PC-9 (cell line): Measurements from ENCODE around the gene PTPRO. TPM values are rescaled to one million over a fixed set of nuclear protein-coding genes. Genes with fewer than 3 reads are reported as not detected.
A peak's percentile ranks its signal among the peaks of the same experiment; 100 is the strongest.

Experiments
- BruUV-seq: library from RNA; stranded (reverse); fragments of 400-500 nt; replicated peaks from 2 replicates; lab custom pipeline; 2021; lab: Mats Ljungman, UMichigan
- CTCF ChIA-PET: fragments of 300-600 bp; sonication (Branson Sonifier 250); formaldehyde crosslinking; loops from one replicate; lab custom pipeline; 2022; ENCODE audit warnings: antibody characterized with exemption; lab: Charles Lee
- POLR2A ChIA-PET: fragments of 300-600 bp; sonication (Branson Sonifier 250); formaldehyde crosslinking; loops from one replicate; lab custom pipeline; 2022; ENCODE audit warnings: antibody characterized with exemption; ENCODE audit not compliant: unreplicated experiment; lab: Charles Lee
- DNase-seq, 2 experiments: peaks; one replicate each; pipeline versions ENCODE4 v3.0.0 to v3.0.0-alpha.2; 2015 to 2022; ENCODE audit warnings: mixed read lengths in 1 of 2
- H2AFZ ChIP-seq: fragments of 200-600 bp; sonication (generic); 2 replicates; pipeline ENCODE4 v1.8.1; 2017; ENCODE audit warnings: antibody characterized with exemption
- H3F3A ChIP-seq: fragments of 200-600 bp; sonication (generic); 2 replicates; pipeline ENCODE4 v1.8.1; 2017; ENCODE audit warnings: antibody characterized with exemption, mild to moderate bottlenecking, low read depth; ENCODE audit not compliant: insufficient read depth
- H3K27ac ChIP-seq: fragments of 200-600 bp; sonication (generic); 2 replicates; pipeline ENCODE4 v1.6.1; 2016; ENCODE audit warnings: mixed run types
- H3K27me3 ChIP-seq: fragments of 200-600 bp; sonication (generic); 2 replicates; pipeline ENCODE4 v1.6.1; 2016; ENCODE audit warnings: low read depth, mixed run types; ENCODE audit not compliant: insufficient read depth
- H3K36me3 ChIP-seq: fragments of 200-600 bp; sonication (generic); 2 replicates; pipeline ENCODE4 v1.6.1; 2016; ENCODE audit warnings: low read depth, mixed run types
- H3K4me1 ChIP-seq: fragments of 200-600 bp; sonication (generic); replicated peaks from 2 replicates; pipeline ENCODE4 v1.6.1; 2016; ENCODE audit warnings: mixed run types; ENCODE audit not compliant: insufficient read depth
- H3K4me2 ChIP-seq: fragments of 200-600 bp; sonication (generic); 2 replicates; pipeline ENCODE4 v1.6.1; 2017; ENCODE audit warnings: mixed run types
- H3K4me3 ChIP-seq: fragments of 200-600 bp; sonication (generic); 2 replicates; pipeline ENCODE4 v1.6.1; 2016; ENCODE audit warnings: mixed run types
- H3K79me2 ChIP-seq: fragments of 200-600 bp; sonication (generic); 2 replicates; pipeline ENCODE4 v1.6.1; 2017; ENCODE audit warnings: low read depth, mixed run types
- H3K9me2 ChIP-seq: fragments of 200-600 bp; sonication (generic); 2 replicates; pipeline ENCODE4 v1.8.1; 2017; ENCODE audit warnings: mild to moderate bottlenecking; ENCODE audit not compliant: insufficient read depth
- H3K9me3 ChIP-seq: fragments of 200-600 bp; sonication (generic); 2 replicates; pipeline ENCODE4 v1.8.1; 2016; ENCODE audit warnings: low read depth; ENCODE audit not compliant: insufficient read depth
- H4K20me1 ChIP-seq: fragments of 200-600 bp; sonication (generic); 2 replicates; pipeline ENCODE4 v1.8.1; 2017; ENCODE audit not compliant: insufficient read depth
- EZH2 ChIP-seq: fragments of 200-600 bp; sonication (generic); IDR thresholded peaks from 2 replicates; pipeline ENCODE4 v1.8.0; 2017; ENCODE audit warnings: antibody characterized with exemption, low read depth
- intact Hi-C: fragments of 100-400 bp; cut with micrococcal nuclease; formaldehyde crosslinking; loops from one replicate; pipeline ENCODE4 v1.10.0; 2022; ENCODE audit not compliant: unreplicated experiment
- total RNA-seq: library from RNA; stranded (reverse); gene quantifications from 2 replicates; pipeline ENCODE4 v1.2.3, GENCODE V29; 2021
- TF ChIP-seq, protein P1 (sequence below): fragments of 200-600 bp; sonication (generic); conservative IDR thresholded peaks from 2 replicates; pipeline ENCODE4 v1.6.1; 2017; ENCODE audit warnings: mixed run types, antibody characterized with exemption, mild to moderate bottlenecking, moderate library complexity

The PTPRO gene
- total RNA-seq, 1 experiment from 2014 or later: not detected

DNA sequence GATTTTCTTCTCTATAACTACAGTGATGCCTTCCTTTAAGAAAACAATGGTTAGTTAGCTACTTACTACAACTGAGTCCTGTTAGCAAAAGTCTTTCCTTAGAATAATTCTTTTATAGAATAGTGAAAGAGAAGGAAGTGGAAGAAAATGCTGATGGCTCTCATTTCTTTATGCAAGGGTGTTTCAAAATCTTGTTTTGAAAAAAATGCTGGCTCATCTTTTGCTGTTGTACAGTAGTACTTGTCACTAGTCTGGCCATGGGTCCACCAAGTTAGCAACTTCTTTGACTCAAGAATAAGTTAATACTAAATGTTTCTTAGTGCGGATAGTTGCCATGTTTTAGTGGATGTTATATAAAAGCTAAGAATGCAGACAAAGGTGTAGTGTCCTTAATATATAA, 225.4 kb downstream of the PTPRO start:
- ChIA-PET CTCF (no interaction called here), POLR2A (no interaction called here)
- TF ChIP-seq, protein P1, sequence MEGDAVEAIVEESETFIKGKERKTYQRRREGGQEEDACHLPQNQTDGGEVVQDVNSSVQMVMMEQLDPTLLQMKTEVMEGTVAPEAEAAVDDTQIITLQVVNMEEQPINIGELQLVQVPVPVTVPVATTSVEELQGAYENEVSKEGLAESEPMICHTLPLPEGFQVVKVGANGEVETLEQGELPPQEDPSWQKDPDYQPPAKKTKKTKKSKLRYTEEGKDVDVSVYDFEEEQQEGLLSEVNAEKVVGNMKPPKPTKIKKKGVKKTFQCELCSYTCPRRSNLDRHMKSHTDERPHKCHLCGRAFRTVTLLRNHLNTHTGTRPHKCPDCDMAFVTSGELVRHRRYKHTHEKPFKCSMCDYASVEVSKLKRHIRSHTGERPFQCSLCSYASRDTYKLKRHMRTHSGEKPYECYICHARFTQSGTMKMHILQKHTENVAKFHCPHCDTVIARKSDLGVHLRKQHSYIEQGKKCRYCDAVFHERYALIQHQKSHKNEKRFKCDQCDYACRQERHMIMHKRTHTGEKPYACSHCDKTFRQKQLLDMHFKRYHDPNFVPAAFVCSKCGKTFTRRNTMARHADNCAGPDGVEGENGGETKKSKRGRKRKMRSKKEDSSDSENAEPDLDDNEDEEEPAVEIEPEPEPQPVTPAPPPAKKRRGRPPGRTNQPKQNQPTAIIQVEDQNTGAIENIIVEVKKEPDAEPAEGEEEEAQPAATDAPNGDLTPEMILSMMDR: no peak
- no peak for TF ChIP-seq EZH2
- no peaks in the 10 kb centered on the region for H3K4me1 ChIP-seq
- 0 out of 2 replicates have a peak overlapping the region, but pooled peaks have one; percentile 41 for H2AFZ ChIP-seq
- H3K27me3 ChIP-seq: no peaks in the 10 kb centered on the region
- no peaks in the 10 kb centered on the region for H3F3A ChIP-seq
- H3K9me2 ChIP-seq: no peaks in the 10 kb centered on the region
- no peak overlapping the region for H3K27ac ChIP-seq
- no peaks in the 10 kb centered on the region for H4K20me1 ChIP-seq
- H3K4me3 ChIP-seq: no peak overlapping the region
- no peaks in the 10 kb centered on the region for H3K79me2 ChIP-seq
- no peaks in the 10 kb centered on the region for H3K36me3 ChIP-seq
- intact Hi-C loops: no loop called here
- no peak overlapping the region for H3K4me2 ChIP-seq
- DNase-seq: no peak
- H3K9me3 ChIP-seq: no peaks in the 10 kb centered on the region
- BruUV-seq: no TSS peak

GRCh38 chr12:15550793-15551192, 228.5 kb downstream of the PTPRO start:
- intact Hi-C loops: no loop called here
- POLR2A ChIA-PET: no interaction called here
- Histone ChIP-seq H3K79me2 (no peaks in the 10 kb centered on the region), H3K27me3 (no peaks in the 10 kb centered on the region), H3K9me3 (no peaks in the 10 kb centered on the region), H3F3A (no peaks in the 10 kb centered on the region), H3K4me1 (no peaks in the 10 kb centered on the region), H3K4me2 (no peak overlapping the region), H3K27ac (no peak overlapping the region), H3K9me2 (no peaks in the 10 kb centered on the region), H3K36me3 (no peaks in the 10 kb centered on the region), H2AFZ (no peak overlapping the region), H3K4me3 (no peak overlapping the region), H4K20me1 (no peaks in the 10 kb centered on the region)
- no peak for DNase-seq
- BruUV-seq: no TSS peak
- CTCF ChIA-PET: no interaction called here
- TF ChIP-seq EZH2: no peak
- TF ChIP-seq, protein P1: no peak

- Histone ChIP-seq H4K20me1 (no peaks in the 10 kb centered on the region), H3K4me2 (no peak overlapping the region), H3K9me3 (no peaks in the 10 kb centered on the region), H3K9me2 (no peaks in the 10 kb centered on the region), H3F3A (no peaks in the 10 kb centered on the region), H2AFZ (no peak overlapping the region), H3K27ac (no peak overlapping the region), H3K4me1 (no peaks in the 10 kb centered on the region), H3K4me3 (no peak overlapping the region), H3K36me3 (no peaks in the 10 kb centered on the region), H3K27me3 (no peaks in the 10 kb centered on the region), H3K79me2 (no peaks in the 10 kb centered on the region)
- ChIA-PET CTCF (no interaction called here), POLR2A (no interaction called here)
- intact Hi-C loops: no loop called here
- no TSS peak for BruUV-seq
- DNase-seq: no peak
- TF ChIP-seq EZH2: no peak
- TF ChIP-seq, protein P1: no peak
Observed at GRCh38 chr12:15555446-15555845, 233.1 kb downstream of the PTPRO start.
